Measurements from ENCODE around the gene CREB5.
A peak's percentile ranks its signal among the peaks of the same experiment; 100 is the strongest.
"Not testable (repeated sequence)": the region's sequence is repeated elsewhere in the genome, so short reads cannot be mapped to it uniquely, and the experiment has no call there.

CREB5 gene

GRCh38 chr7:28596245-28596935 lies 184.1 kb downstream of the CREB5 start:
- no peak for TF ChIP-seq CTCF (IDR thresholded peaks at IDR 0.05; ENCODE audit: low read depth, low read length)
- no peak overlapping the region for H3K4me3 ChIP-seq (replicated peaks in 1 of 2; ENCODE audit: low read depth in 2 of 2, low read length in 2 of 2)
- DNase-seq (ENCODE audit: low read depth in 2 of 2), result peak in 1 of 2 donors; percentile 47

GRCh38 chr7:28597284-28597683 lies 185.0 kb downstream of the CREB5 start:
- no peak for TF ChIP-seq CTCF (IDR thresholded peaks at IDR 0.05; ENCODE audit: low read depth, low read length)
- no peak overlapping the region for H3K4me3 ChIP-seq (replicated peaks in 1 of 2; ENCODE audit: low read depth in 2 of 2, low read length in 2 of 2)
- no peak for DNase-seq (ENCODE audit: low read depth in 2 of 2)

- DNase-seq (ENCODE audit: low read depth in 2 of 2); H3K4me3 ChIP-seq (replicated peaks in 1 of 2; ENCODE audit: low read depth in 2 of 2, low read length in 2 of 2): not testable (repeated sequence)
Observed at GRCh38 chr7:28598037-28598436, 185.7 kb downstream of the CREB5 start.

- no peak for DNase-seq (ENCODE audit: low read depth in 2 of 2)
- no peak for TF ChIP-seq CTCF (IDR thresholded peaks at IDR 0.05; ENCODE audit: low read depth, low read length)
Observed at GRCh38 chr7:28598586-28598985, 186.3 kb downstream of the CREB5 start.

GRCh38 chr7:28599411-28599810 lies 187.1 kb downstream of the CREB5 start:
- H3K4me3 ChIP-seq (replicated peaks in 1 of 2; ENCODE audit: low read depth in 2 of 2, low read length in 2 of 2), result no peak overlapping the region
- DNase-seq (ENCODE audit: low read depth in 2 of 2), result no peak
- TF ChIP-seq CTCF (IDR thresholded peaks at IDR 0.05; ENCODE audit: low read depth, low read length), result no peak

More at GRCh38 chr7:28598586-28598985, 186.3 kb downstream of the CREB5 start:
- H3K4me3 ChIP-seq (replicated peaks in 1 of 2; ENCODE audit: low read depth in 2 of 2, low read length in 2 of 2), result no peak overlapping the region

- no peak for DNase-seq (ENCODE audit: low read depth in 2 of 2)
- no peak overlapping the region for H3K4me3 ChIP-seq (replicated peaks in 1 of 2; ENCODE audit: low read depth in 2 of 2, low read length in 2 of 2)
- TF ChIP-seq CTCF (IDR thresholded peaks at IDR 0.05; ENCODE audit: low read depth, low read length), result no peak
Observed at GRCh38 chr7:28602282-28602681, 190.0 kb downstream of the CREB5 start.

- no peak for TF ChIP-seq CTCF (IDR thresholded peaks at IDR 0.05; ENCODE audit: low read depth, low read length)
- no peak overlapping the region for H3K4me3 ChIP-seq (replicated peaks in 1 of 2; ENCODE audit: low read depth in 2 of 2, low read length in 2 of 2)
- peak in 1 of 2 donors; percentile 19 for DNase-seq (ENCODE audit: low read depth in 2 of 2)
Observed at GRCh38 chr7:28605427-28606085, 193.2 kb downstream of the CREB5 start.
